Tibial nerve (tissue), 4 donors: ENCODE measurements around the gene RPL7L1. TPM values are rescaled to one million over a fixed set of nuclear protein-coding genes. Genes with fewer than 3 reads are reported as not detected.

Experiments
- DNase-seq, 2 donors: peaks; one replicate each; pipeline ENCODE4 v3.0.0-alpha.2; 2019; ENCODE audit warnings: low spot score in 2 of 2
- H3K27ac ChIP-seq, 4 donors: fragments of 200-600 bp; sonication (generic) in 3 of 4; one replicate each; pipeline ENCODE4 v1.5.1; 2017 to 2019; ENCODE audit warnings: mild to moderate bottlenecking in 1 of 4
- H3K27me3 ChIP-seq, 2 donors: fragments of 200-600 bp; sonication (generic) in 1 of 2; one replicate each; pipeline versions ENCODE4 v1.5.1 to v1.6.0; 2017 to 2019
- H3K36me3 ChIP-seq, 3 donors: fragments of 200-600 bp; sonication (generic); one replicate each; pipeline ENCODE4 v1.5.1; 2018 to 2019
- H3K4me1 ChIP-seq, 4 donors: fragments of 200-600 bp; sonication (generic) in 3 of 4; one replicate each; pipeline ENCODE4 v1.5.1; 2017 to 2019
- H3K4me3 ChIP-seq, 4 donors: fragments of 200-600 bp; sonication (generic) in 3 of 4; one replicate each; pipeline ENCODE4 v1.5.1; 2017 to 2019; ENCODE audit warnings: mild to moderate bottlenecking in 1 of 4, moderate library complexity in 1 of 4
- H3K9me3 ChIP-seq, 4 donors: fragments of 200-600 bp; sonication (generic) in 3 of 4; one replicate each; pipeline ENCODE4 v1.5.1; 2017 to 2019
- CTCF ChIP-seq, 5 experiments: fragments of 200-600 bp in 3 of 5; fragments of 450-650 bp in 2 of 5; sonication (generic) in 3 of 5; IDR thresholded peaks; one replicate each; pipeline ENCODE4 v1.5.1; 2016 to 2019; ENCODE audit warnings: antibody characterized with exemption in 5 of 5, mild to moderate bottlenecking in 3 of 5, moderate library complexity in 2 of 5
- EP300 ChIP-seq, 2 donors: sonication (generic); formaldehyde crosslinking; IDR thresholded peaks; one replicate each; pipeline ENCODE4 v1.6.1; 2017; ENCODE audit warnings: antibody characterized with exemption in 2 of 2, mild to moderate bottlenecking in 1 of 2
- POLR2A ChIP-seq, 2 donors: fragments of 450-650 bp; IDR thresholded peaks; one replicate each; pipeline ENCODE4 v1.6.1; 2017; ENCODE audit warnings: antibody characterized with exemption in 2 of 2, mild to moderate bottlenecking in 2 of 2, moderate library complexity in 2 of 2
- WGBS, 2 donors: methylation state at CpG; one replicate each; pipeline ENCODE4 v1.1.5; 2018; 5-methylcytosine and 5-hydroxymethylcytosine counted together
- total RNA-seq, 4 donors: library from RNA; depleted of rRNA; stranded (reverse); fragments of >200 nt; gene quantifications; one replicate each; pipeline ENCODE4 v1.1.0, GENCODE V29; 2016

RPL7L1 gene
- total RNA-seq, 4 donors from 2014 or later: 59.0 to 89.2 (median 83.7) TPM

- no peak overlapping the region for H3K4me3 ChIP-seq
- H3K27me3 ChIP-seq: no peaks in the 10 kb centered on the region
- no peak overlapping the region for H3K27ac ChIP-seq
- WGBS, 2 donors: 50 to 56% methylated on average over 3 of the region's 3 CpGs
- peaks cover 0 to 44% (median 27%) of the 10 kb centered on the region in 3 donors for H3K36me3 ChIP-seq
- TF ChIP-seq EP300 (IDR thresholded peaks at IDR 0.05) (peak in 1 of 2 donors; percentile 8), POLR2A (IDR thresholded peaks at IDR 0.05) (no peak)
- no peaks in the 10 kb centered on the region for H3K9me3 ChIP-seq
- peaks cover 0 to 37% (median 22%) of the 10 kb centered on the region in 4 donors for H3K4me1 ChIP-seq
- DNase-seq: no peak
Observed at GRCh38 chr6:42933205-42933604, 53.8 kb downstream of the RPL7L1 start.

GRCh38 chr6:42935322-42935721 lies 55.9 kb downstream of the RPL7L1 start:
- Histone ChIP-seq H3K27me3 (no peaks in the 10 kb centered on the region), H3K4me1 (peaks cover 0 to 33% (median 20%) of the 10 kb centered on the region in 4 donors), H3K4me3 (no peak overlapping the region), H3K9me3 (no peaks in the 10 kb centered on the region), H3K27ac (no peak overlapping the region), H3K36me3 (peaks cover 0 to 65% (median 27%) of the 10 kb centered on the region in 3 donors)
- no peak for TF ChIP-seq EP300 (IDR thresholded peaks at IDR 0.05)
- TF ChIP-seq POLR2A (IDR thresholded peaks at IDR 0.05): no peak
- no peak for TF ChIP-seq CTCF (IDR thresholded peaks at IDR 0.05)
- no peak for DNase-seq
- WGBS, 2 donors: 87 to 92% methylated on average over 7 of the region's 7 CpGs

GRCh38 chr6:42936398-42936797 lies 57.0 kb downstream of the RPL7L1 start:
- DNase-seq: no peak
- TF ChIP-seq POLR2A (IDR thresholded peaks at IDR 0.05): no peak
- TF ChIP-seq EP300 (IDR thresholded peaks at IDR 0.05): no peak
- TF ChIP-seq CTCF (IDR thresholded peaks at IDR 0.05): no peak
- Histone ChIP-seq H3K36me3 (peaks cover 0 to 74% (median 27%) of the 10 kb centered on the region in 3 donors), H3K4me3 (no peak overlapping the region), H3K27ac (no peak overlapping the region), H3K9me3 (no peaks in the 10 kb centered on the region), H3K4me1 (peaks cover 0 to 22% (median 9%) of the 10 kb centered on the region in 4 donors), H3K27me3 (no peaks in the 10 kb centered on the region)
- WGBS, 2 donors: 89 to 90% methylated on average over 11 of the region's 11 CpGs

- no peak for DNase-seq
- H3K27me3 ChIP-seq: no peaks in the 10 kb centered on the region
- TF ChIP-seq EP300 (IDR thresholded peaks at IDR 0.05) (no peak), CTCF (IDR thresholded peaks at IDR 0.05) (no peak), POLR2A (IDR thresholded peaks at IDR 0.05) (no peak)
- 92% methylated on average over 13 of the region's 13 CpGs for WGBS, 2 donors
- no peak overlapping the region for H3K4me3 ChIP-seq
- H3K4me1 ChIP-seq: peaks cover 0 to 8% (median 0%) of the 10 kb centered on the region in 4 donors
- H3K27ac ChIP-seq: no peak overlapping the region
- H3K9me3 ChIP-seq: no peaks in the 10 kb centered on the region
- peaks cover 0 to 87% (median 27%) of the 10 kb centered on the region in 3 donors for H3K36me3 ChIP-seq
Observed at GRCh38 chr6:42937548-42938427, 58.4 kb downstream of the RPL7L1 start.

- Histone ChIP-seq H3K9me3 (no peaks in the 10 kb centered on the region), H3K36me3 (peaks cover 0 to 88% (median 27%) of the 10 kb centered on the region in 3 donors), H3K4me1 (peaks cover 0 to 4% (median 0%) of the 10 kb centered on the region in 4 donors), H3K4me3 (no peak overlapping the region), H3K27me3 (no peaks in the 10 kb centered on the region), H3K27ac (no peak overlapping the region)
- WGBS, 2 donors: 73 to 76% methylated on average over 5 of the region's 5 CpGs
- TF ChIP-seq EP300 (IDR thresholded peaks at IDR 0.05) (no peak), POLR2A (IDR thresholded peaks at IDR 0.05) (no peak), CTCF (IDR thresholded peaks at IDR 0.05) (no peak)
- DNase-seq: no peak
Observed at GRCh38 chr6:42938428-42938796, 59.0 kb downstream of the RPL7L1 start.
